DOHH2 (cell line): ENCODE data around the gene RIPK1.
"Not testable (repeated sequence)": the region's sequence is repeated elsewhere in the genome, so short reads cannot be mapped to it uniquely, and the experiment has no call there.

ENCODE experiments used
- H3F3A ChIP-seq: fragments of 200-600 bp; sonication (generic), shearing (Covaris generic); 2 replicates; pipeline ENCODE4 v1.6.0; 2016; ENCODE audit warnings: antibody characterized with exemption, mild to moderate bottlenecking; ENCODE audit not compliant: control insufficient read depth, insufficient read depth
- H3K27ac ChIP-seq: fragments of 200-600 bp; sonication (generic); 2 replicates; pipeline ENCODE4 v1.5.1; 2014; ENCODE audit warnings: low read depth, mild to moderate bottlenecking, low read length, moderate library complexity
- H3K27me3 ChIP-seq: fragments of 200-600 bp; sonication (generic); 2 replicates; pipeline ENCODE4 v1.6.1; 2014; ENCODE audit warnings: mild to moderate bottlenecking, low read length, mixed read lengths; ENCODE audit not compliant: control insufficient read depth
- H3K36me3 ChIP-seq: fragments of 200-600 bp; sonication (generic); 2 replicates; pipeline ENCODE4 v1.6.1; 2014; ENCODE audit warnings: mild to moderate bottlenecking, low read length, moderate library complexity, mixed read lengths; ENCODE audit not compliant: control insufficient read depth
- H3K4me1 ChIP-seq: fragments of 200-600 bp; sonication (generic); 2 replicates; pipeline ENCODE4 v1.6.1; 2014; ENCODE audit warnings: mild to moderate bottlenecking, low read length, mixed read lengths; ENCODE audit not compliant: control insufficient read depth
- H3K4me2 ChIP-seq: fragments of 200-600 bp; sonication (generic); 2 replicates; pipeline ENCODE4 v1.6.0; 2014; ENCODE audit warnings: mild to moderate bottlenecking, low read length, moderate library complexity
- H3K4me3 ChIP-seq: fragments of 200-600 bp; sonication (generic); 2 replicates; pipeline ENCODE4 v1.5.1; 2014; ENCODE audit warnings: mild to moderate bottlenecking, low read length, mixed read lengths
- H3K79me2 ChIP-seq: fragments of 200-600 bp; sonication (generic); 2 replicates; pipeline ENCODE4 v1.6.1; 2014; ENCODE audit warnings: mild to moderate bottlenecking, low read length, mixed read lengths; ENCODE audit not compliant: control insufficient read depth
- H3K9me2 ChIP-seq: fragments of 200-600 bp; sonication (generic); replicated peaks from 2 replicates; pipeline ENCODE4 v1.6.1; 2014; ENCODE audit warnings: mild to moderate bottlenecking, low read length, mixed read lengths; ENCODE audit not compliant: control insufficient read depth
- H3K9me3 ChIP-seq: fragments of 200-600 bp; sonication (generic); 2 replicates; pipeline ENCODE4 v1.6.1; 2014; ENCODE audit warnings: antibody characterized with exemption, low read length, mixed read lengths; ENCODE audit not compliant: control insufficient read depth, insufficient read depth
- H4K20me1 ChIP-seq: fragments of 200-600 bp; sonication (generic); 2 replicates; pipeline ENCODE4 v1.6.0; 2014; ENCODE audit warnings: low read depth, mild to moderate bottlenecking, antibody characterized with exemption, low read length, moderate library complexity; ENCODE audit not compliant: control insufficient read depth, insufficient read depth
- EZH2phosphoT487 ChIP-seq: fragments of 200-600 bp; sonication (generic); IDR thresholded peaks from 2 replicates; pipeline ENCODE4 v1.6.1; 2017; ENCODE audit warnings: borderline replicate concordance, mild to moderate bottlenecking, antibody characterized with exemption, low read length, moderate library complexity, mixed read lengths
- TF ChIP-seq, protein P1 (sequence below): fragments of 200-600 bp; sonication (generic); IDR thresholded peaks from one replicate; pipeline ENCODE4 v1.5.1; 2014; ENCODE audit warnings: antibody characterized with exemption, mild to moderate bottlenecking, low read depth, low read length; ENCODE audit not compliant: poor library complexity, severe bottlenecking

Gene RIPK1

DNA sequence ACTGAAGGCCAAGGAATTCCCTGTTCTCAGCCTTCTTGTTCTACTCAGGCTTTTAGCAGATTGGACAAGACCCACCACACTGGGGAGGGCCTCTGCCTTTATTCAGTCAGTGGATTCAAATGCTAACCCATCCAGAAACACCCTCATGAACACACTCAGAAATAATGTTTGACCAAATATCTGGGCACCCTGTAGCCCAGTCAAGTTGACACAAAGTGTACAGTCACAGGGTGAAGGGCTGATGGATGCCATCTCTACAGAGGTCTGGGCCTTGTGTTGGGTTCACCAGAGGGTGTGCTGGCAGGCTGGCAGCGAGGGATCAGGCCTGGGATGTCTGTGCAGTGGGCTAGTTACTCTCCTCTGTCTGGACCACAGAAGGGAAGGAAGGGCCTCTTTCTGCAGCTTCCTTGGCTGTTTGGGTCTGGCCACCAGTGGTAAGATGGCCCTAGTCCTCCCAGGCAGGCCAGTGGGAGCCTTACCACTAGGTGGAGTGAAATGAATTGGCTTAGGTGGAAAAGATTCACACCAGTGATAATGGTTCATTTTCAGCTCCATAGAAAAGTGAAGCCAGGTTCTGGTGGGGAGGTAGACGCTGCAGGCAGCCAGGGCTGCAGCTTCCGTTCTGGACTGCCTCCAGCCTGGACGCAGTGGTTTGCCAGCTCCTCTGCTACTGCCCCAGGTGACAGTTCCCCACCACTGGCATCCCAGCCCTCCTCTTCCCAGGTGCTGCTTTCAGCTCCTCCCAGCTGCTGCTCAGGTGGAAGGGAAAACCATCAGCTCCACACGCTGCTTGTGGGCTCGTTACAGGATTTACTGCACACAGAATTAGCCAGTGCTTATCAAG is 79.8 kb downstream of the RIPK1 start:
- H3K9me2 ChIP-seq = no peaks in the 10 kb centered on the region
- TF ChIP-seq, protein P1, sequence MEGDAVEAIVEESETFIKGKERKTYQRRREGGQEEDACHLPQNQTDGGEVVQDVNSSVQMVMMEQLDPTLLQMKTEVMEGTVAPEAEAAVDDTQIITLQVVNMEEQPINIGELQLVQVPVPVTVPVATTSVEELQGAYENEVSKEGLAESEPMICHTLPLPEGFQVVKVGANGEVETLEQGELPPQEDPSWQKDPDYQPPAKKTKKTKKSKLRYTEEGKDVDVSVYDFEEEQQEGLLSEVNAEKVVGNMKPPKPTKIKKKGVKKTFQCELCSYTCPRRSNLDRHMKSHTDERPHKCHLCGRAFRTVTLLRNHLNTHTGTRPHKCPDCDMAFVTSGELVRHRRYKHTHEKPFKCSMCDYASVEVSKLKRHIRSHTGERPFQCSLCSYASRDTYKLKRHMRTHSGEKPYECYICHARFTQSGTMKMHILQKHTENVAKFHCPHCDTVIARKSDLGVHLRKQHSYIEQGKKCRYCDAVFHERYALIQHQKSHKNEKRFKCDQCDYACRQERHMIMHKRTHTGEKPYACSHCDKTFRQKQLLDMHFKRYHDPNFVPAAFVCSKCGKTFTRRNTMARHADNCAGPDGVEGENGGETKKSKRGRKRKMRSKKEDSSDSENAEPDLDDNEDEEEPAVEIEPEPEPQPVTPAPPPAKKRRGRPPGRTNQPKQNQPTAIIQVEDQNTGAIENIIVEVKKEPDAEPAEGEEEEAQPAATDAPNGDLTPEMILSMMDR = no peak

DNA sequence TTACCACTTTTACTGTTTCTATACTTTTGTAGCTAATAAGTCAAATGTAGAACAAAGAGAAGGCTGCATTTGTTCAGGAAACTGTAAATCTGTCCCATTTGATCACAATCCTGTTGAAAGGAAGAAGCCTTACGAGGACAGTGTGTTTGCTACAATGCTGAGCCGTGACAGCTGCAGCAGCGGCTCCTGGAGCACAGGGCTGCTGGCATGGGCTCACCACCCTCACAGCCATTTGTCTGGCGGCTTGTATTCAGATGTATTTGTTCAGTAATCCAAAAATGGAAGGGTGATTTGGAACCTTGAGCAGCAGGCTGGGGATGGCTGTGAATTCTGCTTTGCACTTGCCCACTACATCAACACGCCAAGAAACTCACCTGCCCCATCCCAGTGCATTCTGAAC is 83.4 kb downstream of the RIPK1 start:
- Histone ChIP-seq H3K4me1 (peaks cover 34% of the 10 kb centered on the region), H3K36me3 (peaks cover 43% of the 10 kb centered on the region), H3K4me2 (peak overlapping the region; percentile 72), H3F3A (peaks cover 5% of the 10 kb centered on the region; the same call in 1 of the 2 replicates), H3K4me3 (peak overlapping the region; percentile 50), H4K20me1 (peaks cover under 1% of the 10 kb centered on the region; the same call in 1 of the 2 replicates), H3K79me2 (peaks cover 1% of the 10 kb centered on the region), H3K27me3 (no peaks in the 10 kb centered on the region), H3K27ac (peak overlapping the region; percentile 78), H3K9me3 (no peaks in the 10 kb centered on the region), H3K9me2 (no peaks in the 10 kb centered on the region)
- TF ChIP-seq EZH2phosphoT487 = no peak
- TF ChIP-seq, protein P1 = no peak

More for the DNA sequence above, 79.8 kb downstream of the RIPK1 start:
- Histone ChIP-seq H3K4me1 (peaks cover 20% of the 10 kb centered on the region), H3K4me2 (no peak overlapping the region), H3K27ac (no peak overlapping the region), H3K79me2 (no peaks in the 10 kb centered on the region), H3K27me3 (no peaks in the 10 kb centered on the region), H4K20me1 (no peaks in the 10 kb centered on the region), H3F3A (peaks cover 5% of the 10 kb centered on the region; the same call in 1 of the 2 replicates), H3K4me3 (no peak overlapping the region), H3K9me3 (no peaks in the 10 kb centered on the region), H3K36me3 (peaks cover 40% of the 10 kb centered on the region)

DNA sequence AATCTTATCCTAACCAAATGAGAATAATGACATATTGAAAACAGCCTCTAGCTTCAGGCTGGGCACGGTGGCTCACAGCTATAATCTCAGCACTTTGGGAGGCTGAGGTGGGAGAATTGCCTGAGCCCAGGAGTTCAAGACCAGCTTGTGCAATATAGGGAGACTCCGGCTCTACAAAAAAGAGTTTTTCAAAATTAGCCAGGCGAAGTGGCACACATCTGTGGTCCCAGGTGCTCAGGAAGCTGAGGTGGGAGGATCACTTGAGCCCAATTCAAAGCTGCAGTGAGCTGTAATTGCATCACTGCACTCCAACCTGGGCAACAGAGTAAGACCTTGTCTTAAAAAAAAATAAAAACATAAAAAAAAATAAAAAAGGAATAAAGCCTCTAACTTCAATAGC is 84.4 kb downstream of the RIPK1 start:
- Histone ChIP-seq H3K27ac (peak overlapping the region; percentile 78), H3K4me2 (peak overlapping the region; percentile 72), H3K4me1 (peaks cover 37% of the 10 kb centered on the region), H3K9me2 (no peaks in the 10 kb centered on the region), H3K36me3 (peaks cover 39% of the 10 kb centered on the region), H3F3A (peaks cover 5% of the 10 kb centered on the region; the same call in 1 of the 2 replicates), H3K4me3 (peak overlapping the region; percentile 50), H3K9me3 (no peaks in the 10 kb centered on the region), H3K27me3 (no peaks in the 10 kb centered on the region), H4K20me1 (peaks cover 3% of the 10 kb centered on the region; the same call in 1 of the 2 replicates), H3K79me2 (peaks cover 8% of the 10 kb centered on the region)
- TF ChIP-seq, protein P1 = no peak
- TF ChIP-seq EZH2phosphoT487 = no peak

DNA sequence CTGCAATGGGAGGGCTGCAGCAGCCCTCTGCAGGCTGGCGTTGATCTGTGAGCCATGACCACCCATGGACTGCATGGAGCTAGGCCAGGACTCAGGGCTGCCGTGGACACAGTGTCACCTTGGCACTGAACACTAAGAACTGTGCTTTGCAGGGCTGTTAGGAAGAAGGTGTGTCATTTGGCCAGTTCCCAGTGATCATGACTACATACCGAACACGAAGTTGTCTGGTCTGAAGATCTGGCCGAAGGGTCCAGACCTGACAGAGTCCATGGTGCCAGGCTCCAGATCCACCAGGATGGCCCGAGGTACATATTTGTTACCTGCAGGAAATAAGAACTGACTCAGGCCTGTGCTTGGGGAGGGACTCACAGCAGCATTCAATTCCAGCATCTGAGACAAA is 87.1 kb downstream of the RIPK1 start:
- Histone ChIP-seq H3F3A (peaks cover 22% of the 10 kb centered on the region), H3K36me3 (peaks cover 28% of the 10 kb centered on the region), H3K4me1 (peaks cover 50% of the 10 kb centered on the region)
- H4K20me1 ChIP-seq, H3K4me3 ChIP-seq, H3K27ac ChIP-seq, H3K9me3 ChIP-seq, H3K79me2 ChIP-seq, H3K27me3 ChIP-seq, H3K9me2 ChIP-seq, H3K4me2 ChIP-seq: not testable (repeated sequence)

DNA sequence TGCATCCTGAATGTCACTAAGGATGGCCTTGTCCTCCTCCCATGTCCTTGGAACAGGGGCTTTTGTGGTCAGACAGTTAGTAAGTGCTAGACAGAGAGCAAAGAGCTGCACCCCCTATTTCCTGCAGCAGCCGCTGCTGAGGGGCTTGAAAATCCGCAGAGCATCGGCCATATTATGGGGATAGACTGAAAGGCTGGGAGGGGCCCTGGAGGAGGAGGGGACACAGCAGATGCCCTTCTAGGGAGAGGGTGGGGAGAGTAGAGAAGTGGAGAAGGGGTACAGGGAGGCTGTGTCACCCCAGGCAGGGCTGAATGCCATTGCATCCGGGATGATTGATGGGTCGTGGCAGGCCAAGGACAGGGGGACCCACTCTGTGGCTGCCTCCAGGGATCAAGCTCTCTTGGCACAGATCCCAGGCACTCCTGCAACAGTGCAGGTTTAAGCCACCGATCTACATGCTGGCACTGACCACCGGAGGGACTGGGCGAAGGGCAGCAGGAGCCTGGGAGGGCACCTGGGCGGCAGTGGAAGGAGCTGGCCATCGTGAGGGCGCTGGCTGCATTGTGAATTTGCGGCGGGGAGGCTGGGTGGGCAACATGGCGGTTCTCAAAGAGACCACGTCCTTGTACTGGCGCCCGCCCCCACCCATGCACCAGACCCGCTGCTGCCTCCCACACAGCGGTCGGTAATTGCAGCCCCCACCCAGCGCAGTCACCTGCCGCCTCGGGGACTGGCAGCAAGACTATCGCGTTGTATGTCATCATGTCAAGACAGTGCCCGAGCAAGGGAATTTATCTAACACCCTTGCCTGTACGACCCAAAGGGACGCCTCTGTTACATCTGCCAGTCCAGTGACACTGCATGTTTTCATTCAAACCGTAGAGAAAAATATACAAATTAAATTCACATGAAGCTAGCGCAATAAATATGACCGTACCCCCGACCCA is 88.2 kb downstream of the RIPK1 start:
- H3K4me2 ChIP-seq = peak overlapping the region; percentile 97
- peaks cover 24% of the 10 kb centered on the region for H3K36me3 ChIP-seq
- H3K27me3 ChIP-seq, H3K79me2 ChIP-seq, H4K20me1 ChIP-seq, H3K9me2 ChIP-seq, H3K9me3 ChIP-seq: not testable (repeated sequence)
- H3K27ac ChIP-seq = 0 out of 2 replicates have a peak overlapping the region, but pooled peaks have one; percentile 0
- H3K4me3 ChIP-seq = peak overlapping the region; percentile 84
- H3F3A ChIP-seq = peaks cover 30% of the 10 kb centered on the region
- H3K4me1 ChIP-seq = peaks cover 57% of the 10 kb centered on the region
